DOHH2 (cell line): ENCODE data around the gene ADAT1.

ENCODE experiments used
- CTCF ChIP-seq: fragments of 200-600 bp; sonication (generic); IDR thresholded peaks from one replicate; pipeline ENCODE4 v1.5.1; 2014; ENCODE audit warnings: antibody characterized with exemption, mild to moderate bottlenecking, low read depth, low read length; ENCODE audit not compliant: poor library complexity, severe bottlenecking
- EZH2phosphoT487 ChIP-seq: fragments of 200-600 bp; sonication (generic); IDR thresholded peaks from 2 replicates; pipeline ENCODE4 v1.6.1; 2017; ENCODE audit warnings: borderline replicate concordance, mild to moderate bottlenecking, antibody characterized with exemption, low read length, moderate library complexity, mixed read lengths

DNA sequence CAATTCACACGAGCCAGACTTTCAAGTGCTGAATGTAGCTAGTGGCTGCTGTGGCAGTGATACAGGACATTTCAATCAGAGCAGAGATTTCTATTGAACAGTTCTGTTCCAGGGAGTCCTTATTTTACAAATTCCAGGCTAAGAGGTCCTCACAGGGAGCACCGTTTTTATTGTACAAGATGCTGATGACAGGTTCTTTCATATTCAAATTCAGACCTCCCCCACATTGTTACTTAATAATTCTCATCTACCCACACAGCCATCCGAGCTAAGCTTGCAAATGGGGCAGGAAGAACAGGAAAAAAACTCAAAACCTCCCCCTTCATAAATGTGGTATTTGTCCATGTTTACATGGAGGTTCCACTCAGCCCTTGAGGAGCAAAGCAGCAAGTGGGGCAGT is 47.1 kb downstream of the ADAT1 start:
- no peak for TF ChIP-seq CTCF
- no peak for TF ChIP-seq EZH2phosphoT487
